Spleen (tissue), 7 donors: ENCODE data around the gene RDH11.

Source experiments
- POLR2A ChIP-seq, 3 donors: fragments of 450-650 bp; IDR thresholded peaks; one replicate each; pipeline ENCODE4 v1.5.1; 2017; ENCODE audit warnings: antibody characterized with exemption in 3 of 3, mild to moderate bottlenecking in 1 of 3
- POLR2AphosphoS5 ChIP-seq, 3 donors: sonication (generic); formaldehyde crosslinking; IDR thresholded peaks; one replicate each; pipeline ENCODE4 v1.5.1; 2017; ENCODE audit warnings: antibody characterized with exemption in 3 of 3
- TF ChIP-seq, protein P1 (sequence below), 11 experiments: fragments of 200-600 bp in 7 of 11; fragments of 450-650 bp in 4 of 11; sonication (generic) in 4 of 11; IDR thresholded peaks in 8 of 11; conservative IDR thresholded peaks in 3 of 11; 1 replicate in 7 of 11; 2 replicates in 4 of 11; pipeline versions ENCODE4 v1.4.0 to v1.8.0; 2016 to 2021; ENCODE audit warnings: antibody characterized with exemption in 11 of 11, inconsistent platforms in 4 of 11, mild to moderate bottlenecking in 1 of 11
- donor health status: DM: no; HTN: no; CAD: no; lungs with moderate emphysema.
- donor health status: DM: no; HTN: no; CAD: no.
- donor health status: DM: no; HTN: no; CAD: no.

- TF ChIP-seq POLR2A (IDR thresholded peaks at IDR 0.05) (no peak), POLR2AphosphoS5 (IDR thresholded peaks at IDR 0.05) (no peak)
- TF ChIP-seq, protein P1, sequence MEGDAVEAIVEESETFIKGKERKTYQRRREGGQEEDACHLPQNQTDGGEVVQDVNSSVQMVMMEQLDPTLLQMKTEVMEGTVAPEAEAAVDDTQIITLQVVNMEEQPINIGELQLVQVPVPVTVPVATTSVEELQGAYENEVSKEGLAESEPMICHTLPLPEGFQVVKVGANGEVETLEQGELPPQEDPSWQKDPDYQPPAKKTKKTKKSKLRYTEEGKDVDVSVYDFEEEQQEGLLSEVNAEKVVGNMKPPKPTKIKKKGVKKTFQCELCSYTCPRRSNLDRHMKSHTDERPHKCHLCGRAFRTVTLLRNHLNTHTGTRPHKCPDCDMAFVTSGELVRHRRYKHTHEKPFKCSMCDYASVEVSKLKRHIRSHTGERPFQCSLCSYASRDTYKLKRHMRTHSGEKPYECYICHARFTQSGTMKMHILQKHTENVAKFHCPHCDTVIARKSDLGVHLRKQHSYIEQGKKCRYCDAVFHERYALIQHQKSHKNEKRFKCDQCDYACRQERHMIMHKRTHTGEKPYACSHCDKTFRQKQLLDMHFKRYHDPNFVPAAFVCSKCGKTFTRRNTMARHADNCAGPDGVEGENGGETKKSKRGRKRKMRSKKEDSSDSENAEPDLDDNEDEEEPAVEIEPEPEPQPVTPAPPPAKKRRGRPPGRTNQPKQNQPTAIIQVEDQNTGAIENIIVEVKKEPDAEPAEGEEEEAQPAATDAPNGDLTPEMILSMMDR (IDR thresholded peaks at IDR 0.05 in 8 of 11, conservative IDR thresholded peaks at IDR 0.05 in 3 of 11) = no peak
Measured at GRCh38 chr14:67697006-67697405, 1.4 kb upstream of the RDH11 start.
